ENCODE measurements around the gene MICU1.
"Not testable (repeated sequence)": the region's sequence is repeated elsewhere in the genome, so short reads cannot be mapped to it uniquely, and the experiment has no call there.

MICU1 gene, protein sequence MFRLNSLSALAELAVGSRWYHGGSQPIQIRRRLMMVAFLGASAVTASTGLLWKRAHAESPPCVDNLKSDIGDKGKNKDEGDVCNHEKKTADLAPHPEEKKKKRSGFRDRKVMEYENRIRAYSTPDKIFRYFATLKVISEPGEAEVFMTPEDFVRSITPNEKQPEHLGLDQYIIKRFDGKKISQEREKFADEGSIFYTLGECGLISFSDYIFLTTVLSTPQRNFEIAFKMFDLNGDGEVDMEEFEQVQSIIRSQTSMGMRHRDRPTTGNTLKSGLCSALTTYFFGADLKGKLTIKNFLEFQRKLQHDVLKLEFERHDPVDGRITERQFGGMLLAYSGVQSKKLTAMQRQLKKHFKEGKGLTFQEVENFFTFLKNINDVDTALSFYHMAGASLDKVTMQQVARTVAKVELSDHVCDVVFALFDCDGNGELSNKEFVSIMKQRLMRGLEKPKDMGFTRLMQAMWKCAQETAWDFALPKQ

GRCh38 chr10:72625608-72626443, at the start of gene MICU1:
TSS of gene MICU1 (minus strand) at chr10:72626079. CDS start at chr10:72566793, 59,286 bp downstream.
- H3K9me3 ChIP-seq (ENCODE audit: control insufficient read depth in 1 of 2, low read length in 2 of 2): no peaks in the 10 kb centered on the region

DNA sequence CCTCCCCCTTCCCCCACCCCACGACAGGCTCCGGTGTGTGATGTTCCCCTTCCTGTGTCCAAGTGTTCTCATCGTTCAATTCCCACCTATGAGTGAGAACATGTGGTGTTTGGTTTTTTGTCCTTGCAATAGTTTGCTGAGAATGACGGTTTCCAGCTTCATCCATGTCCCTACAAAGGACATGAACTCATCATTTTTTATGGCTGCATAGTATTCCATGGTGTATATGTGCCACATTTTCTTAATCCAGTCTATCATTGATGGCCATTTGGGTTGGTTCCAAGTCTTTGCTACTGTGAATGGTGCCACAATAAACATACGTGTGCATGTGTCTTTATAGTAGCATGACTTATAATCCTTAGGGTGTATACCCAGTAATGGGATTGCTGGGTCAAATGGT, 48.3 kb upstream of the MICU1 start:
- peaks cover 12 to 19% of the 10 kb centered on the region in 2 donors for H3K4me1 ChIP-seq (ENCODE audit: control insufficient read depth in 1 of 2, insufficient read depth in 2 of 2, low read length in 2 of 2)
- H3K27ac ChIP-seq (ENCODE audit: low read depth, low read length): not testable (repeated sequence)

More at GRCh38 chr10:72625608-72626443, at the start of gene MICU1:
- H3K36me3 ChIP-seq (ENCODE audit: control insufficient read depth in 1 of 2, insufficient read depth in 2 of 2, low read length in 2 of 2): no peaks in the 10 kb centered on the region
- H3K4me1 ChIP-seq (ENCODE audit: control insufficient read depth in 1 of 2, insufficient read depth in 2 of 2, low read length in 2 of 2): peaks cover 8 to 10% of the 10 kb centered on the region in 2 donors
- no peaks in the 10 kb centered on the region for H3K27me3 ChIP-seq (ENCODE audit: control insufficient read depth in 1 of 2, insufficient read depth in 2 of 2, low read length in 2 of 2)
- peak within 1 kb of the TSS; percentile 87 to 98 for H3K9ac ChIP-seq (ENCODE audit: low read depth in 1 of 2, low read length in 2 of 2)
- H3K27ac ChIP-seq (ENCODE audit: low read depth, low read length): peak within 1 kb of the TSS; percentile 48
- H3K4me3 ChIP-seq (ENCODE audit: low read depth in 1 of 2, low read length in 2 of 2): peak within 1 kb of the TSS; percentile 96 to 100

DNA sequence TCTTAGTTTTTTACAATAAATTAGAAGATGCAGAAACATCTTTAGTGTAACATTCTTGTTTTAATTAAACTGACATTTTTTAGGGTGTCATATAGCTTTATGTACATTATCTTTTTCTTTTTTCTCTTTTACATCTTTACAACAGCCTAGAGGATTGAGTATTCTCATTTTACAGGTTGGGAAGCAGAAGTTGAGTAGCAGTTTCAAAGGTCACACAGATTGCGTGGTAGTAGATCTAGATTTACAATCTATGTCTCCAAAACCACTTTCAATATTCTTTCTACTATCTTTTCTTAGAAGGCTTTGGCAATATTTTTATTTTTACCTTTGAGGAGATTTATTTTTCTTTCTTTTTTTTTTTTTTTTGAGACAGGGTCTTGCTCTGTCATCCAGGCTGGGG, 47.4 kb upstream of the MICU1 start:
- H3K27ac ChIP-seq (ENCODE audit: low read depth, low read length): no peak overlapping the region
- no peaks in the 10 kb centered on the region for H3K27me3 ChIP-seq (ENCODE audit: control insufficient read depth in 1 of 2, insufficient read depth in 2 of 2, low read length in 2 of 2)
- H3K36me3 ChIP-seq (ENCODE audit: control insufficient read depth in 1 of 2, insufficient read depth in 2 of 2, low read length in 2 of 2): no peaks in the 10 kb centered on the region
- no peak overlapping the region for H3K4me3 ChIP-seq (ENCODE audit: low read depth in 1 of 2, low read length in 2 of 2)
- peaks cover 12 to 13% of the 10 kb centered on the region in 2 donors for H3K4me1 ChIP-seq (ENCODE audit: control insufficient read depth in 1 of 2, insufficient read depth in 2 of 2, low read length in 2 of 2)
- no peaks in the 10 kb centered on the region for H3K9me3 ChIP-seq (ENCODE audit: control insufficient read depth in 1 of 2, low read length in 2 of 2)
- no peak overlapping the region for H3K9ac ChIP-seq (ENCODE audit: low read depth in 1 of 2, low read length in 2 of 2)

More for the DNA sequence above, 48.3 kb upstream of the MICU1 start:
- not testable (repeated sequence) for H3K9me3 ChIP-seq (ENCODE audit: control insufficient read depth in 1 of 2, low read length in 2 of 2); H3K4me3 ChIP-seq (ENCODE audit: low read depth in 1 of 2, low read length in 2 of 2); H3K9ac ChIP-seq (ENCODE audit: low read depth in 1 of 2, low read length in 2 of 2); H3K36me3 ChIP-seq (ENCODE audit: control insufficient read depth in 1 of 2, insufficient read depth in 2 of 2, low read length in 2 of 2); H3K27me3 ChIP-seq (ENCODE audit: control insufficient read depth in 1 of 2, insufficient read depth in 2 of 2, low read length in 2 of 2)

DNA sequence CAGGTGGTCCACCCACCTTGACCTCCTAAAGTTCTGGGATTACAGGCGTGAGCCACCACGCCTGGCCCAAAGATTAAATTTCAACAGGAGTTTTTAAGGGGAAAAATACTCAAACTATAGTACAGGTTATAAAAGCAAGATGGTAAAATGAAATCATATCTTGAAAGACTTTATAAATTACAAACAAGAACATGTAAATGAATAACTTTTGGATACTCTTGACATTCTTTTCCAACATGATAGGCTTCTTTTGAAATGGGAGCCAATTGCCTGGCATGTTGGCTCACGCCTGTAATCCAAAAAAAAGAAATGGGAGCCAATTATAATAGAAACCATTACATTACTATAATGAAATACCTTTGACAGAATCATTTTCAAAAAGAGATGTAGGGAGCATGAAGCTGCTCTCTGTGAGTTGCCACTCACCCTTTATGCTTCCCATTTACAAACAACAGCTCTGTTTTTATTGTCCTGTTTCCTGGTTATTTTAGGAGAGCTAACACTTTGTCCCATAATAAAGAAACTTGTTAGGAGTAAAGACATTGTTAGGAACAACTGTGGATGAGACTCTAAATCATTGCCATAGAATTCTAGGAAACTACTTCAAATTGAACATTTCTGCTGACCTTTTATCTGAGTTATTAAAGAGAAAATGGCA, 41.5 kb upstream of the MICU1 start:
- no peak overlapping the region for H3K27ac ChIP-seq (ENCODE audit: low read depth, low read length)
- H3K4me3 ChIP-seq (ENCODE audit: low read depth in 1 of 2, low read length in 2 of 2): no peak overlapping the region
- H3K4me1 ChIP-seq (ENCODE audit: control insufficient read depth in 1 of 2, insufficient read depth in 2 of 2, low read length in 2 of 2): no peaks in the 10 kb centered on the region
- H3K27me3 ChIP-seq (ENCODE audit: control insufficient read depth in 1 of 2, insufficient read depth in 2 of 2, low read length in 2 of 2): no peaks in the 10 kb centered on the region
- H3K36me3 ChIP-seq (ENCODE audit: control insufficient read depth in 1 of 2, insufficient read depth in 2 of 2, low read length in 2 of 2): no peaks in the 10 kb centered on the region
- no peaks in the 10 kb centered on the region for H3K9me3 ChIP-seq (ENCODE audit: control insufficient read depth in 1 of 2, low read length in 2 of 2)
- H3K9ac ChIP-seq (ENCODE audit: low read depth in 1 of 2, low read length in 2 of 2): no peak overlapping the region

DNA sequence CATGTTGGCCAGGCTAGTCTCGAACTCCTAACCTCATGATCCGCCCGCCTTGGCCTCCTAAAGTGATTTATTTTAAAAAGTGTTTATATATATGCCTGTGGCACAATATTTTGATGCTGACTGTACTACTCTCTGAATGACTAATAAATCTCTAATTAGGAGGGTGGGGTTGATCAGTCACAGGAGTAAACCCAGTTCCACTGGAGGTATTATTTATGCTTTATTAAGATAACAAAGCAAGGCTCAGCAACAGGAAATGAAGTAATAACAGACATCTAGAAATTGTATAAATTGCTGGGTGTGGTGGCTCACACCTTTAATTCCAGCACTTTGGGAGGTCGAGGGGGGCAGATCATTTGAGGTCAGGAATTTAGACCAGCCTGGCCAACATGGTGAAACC, 40.0 kb upstream of the MICU1 start:
- no peaks in the 10 kb centered on the region for H3K4me1 ChIP-seq (ENCODE audit: control insufficient read depth in 1 of 2, insufficient read depth in 2 of 2, low read length in 2 of 2)
- no peak overlapping the region for H3K27ac ChIP-seq (ENCODE audit: low read depth, low read length)
- H3K27me3 ChIP-seq (ENCODE audit: control insufficient read depth in 1 of 2, insufficient read depth in 2 of 2, low read length in 2 of 2): no peaks in the 10 kb centered on the region
- H3K4me3 ChIP-seq (ENCODE audit: low read depth in 1 of 2, low read length in 2 of 2): no peak overlapping the region
- no peaks in the 10 kb centered on the region for H3K9me3 ChIP-seq (ENCODE audit: control insufficient read depth in 1 of 2, low read length in 2 of 2)
- no peak overlapping the region for H3K9ac ChIP-seq (ENCODE audit: low read depth in 1 of 2, low read length in 2 of 2)
- H3K36me3 ChIP-seq (ENCODE audit: control insufficient read depth in 1 of 2, insufficient read depth in 2 of 2, low read length in 2 of 2): no peaks in the 10 kb centered on the region

- H3K4me1 ChIP-seq (ENCODE audit: control insufficient read depth in 1 of 2, insufficient read depth in 2 of 2, low read length in 2 of 2): no peaks in the 10 kb centered on the region
- no peak overlapping the region for H3K9ac ChIP-seq (ENCODE audit: low read depth in 1 of 2, low read length in 2 of 2)
- no peak overlapping the region for H3K4me3 ChIP-seq (ENCODE audit: low read depth in 1 of 2, low read length in 2 of 2)
- no peaks in the 10 kb centered on the region for H3K27me3 ChIP-seq (ENCODE audit: control insufficient read depth in 1 of 2, insufficient read depth in 2 of 2, low read length in 2 of 2)
- H3K9me3 ChIP-seq (ENCODE audit: control insufficient read depth in 1 of 2, low read length in 2 of 2): no peaks in the 10 kb centered on the region
- H3K36me3 ChIP-seq (ENCODE audit: control insufficient read depth in 1 of 2, insufficient read depth in 2 of 2, low read length in 2 of 2): no peaks in the 10 kb centered on the region
- no peak overlapping the region for H3K27ac ChIP-seq (ENCODE audit: low read depth, low read length)
Measured at GRCh38 chr10:72663971-72664370, 38.1 kb upstream of the MICU1 start.

- H3K9ac ChIP-seq (ENCODE audit: low read depth in 1 of 2, low read length in 2 of 2): no peak overlapping the region
- H3K27me3 ChIP-seq (ENCODE audit: control insufficient read depth in 1 of 2, insufficient read depth in 2 of 2, low read length in 2 of 2): no peaks in the 10 kb centered on the region
- no peaks in the 10 kb centered on the region for H3K36me3 ChIP-seq (ENCODE audit: control insufficient read depth in 1 of 2, insufficient read depth in 2 of 2, low read length in 2 of 2)
- H3K27ac ChIP-seq (ENCODE audit: low read depth, low read length): no peak overlapping the region
- H3K4me1 ChIP-seq (ENCODE audit: control insufficient read depth in 1 of 2, insufficient read depth in 2 of 2, low read length in 2 of 2): no peaks in the 10 kb centered on the region
- H3K9me3 ChIP-seq (ENCODE audit: control insufficient read depth in 1 of 2, low read length in 2 of 2): no peaks in the 10 kb centered on the region
- no peak overlapping the region for H3K4me3 ChIP-seq (ENCODE audit: low read depth in 1 of 2, low read length in 2 of 2)
Measured at GRCh38 chr10:72661431-72661830, 35.6 kb upstream of the MICU1 start.

DNA sequence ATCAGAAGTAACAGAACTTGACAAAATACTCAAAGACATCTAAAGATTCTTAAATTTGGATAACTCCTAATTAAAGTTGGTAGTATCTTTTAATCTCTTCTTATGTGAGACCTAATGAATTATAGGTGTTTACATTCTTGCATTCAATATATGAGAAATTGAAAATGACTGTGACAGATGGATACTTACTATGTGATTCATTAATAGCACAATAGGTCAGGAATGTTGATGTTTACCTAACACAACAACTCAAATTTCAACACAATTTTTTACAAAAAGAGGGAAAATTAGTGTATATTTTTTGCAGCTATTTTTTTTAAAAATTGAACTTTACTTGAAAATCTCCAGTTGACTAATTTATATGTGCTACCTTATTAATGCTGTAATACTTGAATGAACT, 34.3 kb upstream of the MICU1 start:
- Histone ChIP-seq H3K27ac (ENCODE audit: low read depth, low read length) (no peak overlapping the region), H3K9me3 (ENCODE audit: control insufficient read depth in 1 of 2, low read length in 2 of 2) (no peaks in the 10 kb centered on the region), H3K36me3 (ENCODE audit: control insufficient read depth in 1 of 2, insufficient read depth in 2 of 2, low read length in 2 of 2) (no peaks in the 10 kb centered on the region), H3K4me3 (ENCODE audit: low read depth in 1 of 2, low read length in 2 of 2) (no peak overlapping the region), H3K4me1 (ENCODE audit: control insufficient read depth in 1 of 2, insufficient read depth in 2 of 2, low read length in 2 of 2) (no peaks in the 10 kb centered on the region), H3K27me3 (ENCODE audit: control insufficient read depth in 1 of 2, insufficient read depth in 2 of 2, low read length in 2 of 2) (no peaks in the 10 kb centered on the region), H3K9ac (ENCODE audit: low read depth in 1 of 2, low read length in 2 of 2) (no peak overlapping the region)

GRCh38 chr10:72659694-72660093, 33.8 kb upstream of the MICU1 start:
- no peak overlapping the region for H3K9ac ChIP-seq (ENCODE audit: low read depth in 1 of 2, low read length in 2 of 2)
- no peak overlapping the region for H3K4me3 ChIP-seq (ENCODE audit: low read depth in 1 of 2, low read length in 2 of 2)
- H3K27me3 ChIP-seq (ENCODE audit: control insufficient read depth in 1 of 2, insufficient read depth in 2 of 2, low read length in 2 of 2): no peaks in the 10 kb centered on the region

More at GRCh38 chr10:72659694-72660093, 33.8 kb upstream of the MICU1 start:
- Histone ChIP-seq H3K27ac (ENCODE audit: low read depth, low read length) (no peak overlapping the region), H3K9me3 (ENCODE audit: control insufficient read depth in 1 of 2, low read length in 2 of 2) (no peaks in the 10 kb centered on the region), H3K36me3 (ENCODE audit: control insufficient read depth in 1 of 2, insufficient read depth in 2 of 2, low read length in 2 of 2) (no peaks in the 10 kb centered on the region), H3K4me1 (ENCODE audit: control insufficient read depth in 1 of 2, insufficient read depth in 2 of 2, low read length in 2 of 2) (no peaks in the 10 kb centered on the region)
